Measurements from ENCODE around the gene URB2. TPM values are rescaled to one million over a fixed set of nuclear protein-coding genes. Genes with fewer than 3 reads are reported as not detected.
"Not testable (repeated sequence)": the region's sequence is repeated elsewhere in the genome, so short reads cannot be mapped to it uniquely, and the experiment has no call there.

URB2 gene
- total RNA-seq, 1 donor from 2014 or later, result 10.3 TPM

GRCh38 chr1:229619614-229620013 is 6.4 kb upstream of the URB2 start:
- Mint-ChIP-seq H3K9me3 (no peaks in the 10 kb centered on the region), H3K4me3 (no peak overlapping the region), H3K27me3 (ENCODE audit: insufficient read depth, low read depth) (no peaks in the 10 kb centered on the region), H3K36me3 (no peaks in the 10 kb centered on the region), H3K27ac (no peak overlapping the region), H3K4me1 (peaks cover 6% of the 10 kb centered on the region)
- Histone ChIP-seq H3K4me2 (no peak overlapping the region), H3K4me3 (no peak overlapping the region), H3K27ac (no peak overlapping the region), H3K9me3 (ENCODE audit: low read depth) (no peaks in the 10 kb centered on the region), H2AFZ (replicated peaks) (no peak overlapping the region), H3K4me1 (peaks cover 4% of the 10 kb centered on the region), H3K36me3 (no peaks in the 10 kb centered on the region), H4K20me1 (ENCODE audit: low read depth) (peaks cover 42% of the 10 kb centered on the region), H3K79me2 (ENCODE audit: low read depth) (peaks cover 96% of the 10 kb centered on the region), H3F3A (ENCODE audit: low read depth) (peaks cover under 1% of the 10 kb centered on the region), H3K27me3 (no peaks in the 10 kb centered on the region), H3K9ac (no peak overlapping the region)
- no peak for DNase-seq (ENCODE audit: low spot score)
- TF ChIP-seq EZH2 (IDR thresholded peaks at IDR 0.05) (no peak), EZH2phosphoT487 (IDR thresholded peaks at IDR 0.05) (no peak)
- TF ChIP-seq, protein P1, sequence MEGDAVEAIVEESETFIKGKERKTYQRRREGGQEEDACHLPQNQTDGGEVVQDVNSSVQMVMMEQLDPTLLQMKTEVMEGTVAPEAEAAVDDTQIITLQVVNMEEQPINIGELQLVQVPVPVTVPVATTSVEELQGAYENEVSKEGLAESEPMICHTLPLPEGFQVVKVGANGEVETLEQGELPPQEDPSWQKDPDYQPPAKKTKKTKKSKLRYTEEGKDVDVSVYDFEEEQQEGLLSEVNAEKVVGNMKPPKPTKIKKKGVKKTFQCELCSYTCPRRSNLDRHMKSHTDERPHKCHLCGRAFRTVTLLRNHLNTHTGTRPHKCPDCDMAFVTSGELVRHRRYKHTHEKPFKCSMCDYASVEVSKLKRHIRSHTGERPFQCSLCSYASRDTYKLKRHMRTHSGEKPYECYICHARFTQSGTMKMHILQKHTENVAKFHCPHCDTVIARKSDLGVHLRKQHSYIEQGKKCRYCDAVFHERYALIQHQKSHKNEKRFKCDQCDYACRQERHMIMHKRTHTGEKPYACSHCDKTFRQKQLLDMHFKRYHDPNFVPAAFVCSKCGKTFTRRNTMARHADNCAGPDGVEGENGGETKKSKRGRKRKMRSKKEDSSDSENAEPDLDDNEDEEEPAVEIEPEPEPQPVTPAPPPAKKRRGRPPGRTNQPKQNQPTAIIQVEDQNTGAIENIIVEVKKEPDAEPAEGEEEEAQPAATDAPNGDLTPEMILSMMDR (IDR thresholded peaks at IDR 0.05), result no peak

GRCh38 chr1:229620876-229621275 is 5.2 kb upstream of the URB2 start:
- Histone ChIP-seq H2AFZ (replicated peaks) (no peak overlapping the region), H3K36me3 (no peaks in the 10 kb centered on the region), H3K27ac (no peak overlapping the region), H3K4me1 (peaks cover 7% of the 10 kb centered on the region), H3K4me3 (no peak overlapping the region), H3K9me3 (ENCODE audit: low read depth) (no peaks in the 10 kb centered on the region), H3K79me2 (ENCODE audit: low read depth) (peaks cover 92% of the 10 kb centered on the region), H3K27me3 (no peaks in the 10 kb centered on the region), H4K20me1 (ENCODE audit: low read depth) (peaks cover 49% of the 10 kb centered on the region), H3K9ac (no peak overlapping the region), H3K4me2 (no peak overlapping the region), H3F3A (ENCODE audit: low read depth) (peaks cover 9% of the 10 kb centered on the region)
- no peaks in the 10 kb centered on the region for H3K36me3 Mint-ChIP-seq
- H3K27me3 Mint-ChIP-seq (ENCODE audit: insufficient read depth, low read depth), result peaks cover 2% of the 10 kb centered on the region
- no peaks in the 10 kb centered on the region for H3K9me3 Mint-ChIP-seq
- H3K4me1 Mint-ChIP-seq, result peaks cover 12% of the 10 kb centered on the region
- no peak overlapping the region for H3K4me3 Mint-ChIP-seq
- no peak overlapping the region for H3K27ac Mint-ChIP-seq
- DNase-seq (ENCODE audit: low spot score), result no peak
- TF ChIP-seq, protein P1 (IDR thresholded peaks at IDR 0.05), result no peak
- TF ChIP-seq EZH2phosphoT487 (IDR thresholded peaks at IDR 0.05) (no peak), EZH2 (IDR thresholded peaks at IDR 0.05) (no peak)

DNA sequence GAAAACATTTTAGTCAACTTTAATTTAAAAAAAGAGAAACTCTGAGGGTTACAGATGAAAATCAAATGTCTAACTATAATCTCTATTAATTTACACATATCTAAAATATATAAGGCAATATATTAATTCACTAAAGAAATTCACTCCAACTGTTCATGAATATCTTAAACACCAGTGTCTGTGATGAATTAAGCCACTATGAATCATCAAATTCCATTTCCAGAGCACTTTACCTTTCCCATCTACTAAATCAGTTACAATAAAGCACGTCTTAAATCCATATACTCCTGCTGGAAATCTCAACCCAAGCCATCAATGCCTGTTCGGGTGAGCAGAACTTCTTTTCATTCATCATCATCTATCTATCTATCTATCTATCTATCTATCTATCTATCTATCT is 4.4 kb upstream of the URB2 start:
- Mint-ChIP-seq H3K4me3 (no peak overlapping the region), H3K27ac (no peak overlapping the region), H3K27me3 (ENCODE audit: insufficient read depth, low read depth) (peaks cover 2% of the 10 kb centered on the region), H3K4me1 (peaks cover 15% of the 10 kb centered on the region), H3K36me3 (no peaks in the 10 kb centered on the region), H3K9me3 (no peaks in the 10 kb centered on the region)
- H3K4me2 ChIP-seq, result no peak overlapping the region
- TF ChIP-seq, protein P1 (IDR thresholded peaks at IDR 0.05), result no peak
- TF ChIP-seq EZH2phosphoT487 (IDR thresholded peaks at IDR 0.05), result no peak
- no peak for TF ChIP-seq EZH2 (IDR thresholded peaks at IDR 0.05)
- H4K20me1 ChIP-seq (ENCODE audit: low read depth), result peaks cover 50% of the 10 kb centered on the region
- H3K27me3 ChIP-seq, result no peaks in the 10 kb centered on the region
- H3K36me3 ChIP-seq, result no peaks in the 10 kb centered on the region
- no peak overlapping the region for H3K9ac ChIP-seq
- peaks cover 90% of the 10 kb centered on the region for H3K79me2 ChIP-seq (ENCODE audit: low read depth)
- no peak for DNase-seq (ENCODE audit: low spot score)
- H3K27ac ChIP-seq, result no peak overlapping the region
- peaks cover 13% of the 10 kb centered on the region for H3F3A ChIP-seq (ENCODE audit: low read depth)
- no peak overlapping the region for H3K4me3 ChIP-seq
- peaks cover 7% of the 10 kb centered on the region for H3K4me1 ChIP-seq
- H2AFZ ChIP-seq (replicated peaks), result no peak overlapping the region
- H3K9me3 ChIP-seq (ENCODE audit: low read depth), result no peaks in the 10 kb centered on the region

GRCh38 chr1:229622641-229623120 is 3.4 kb upstream of the URB2 start:
- H3K9ac ChIP-seq; H3K27ac Mint-ChIP-seq; H3K9me3 ChIP-seq (ENCODE audit: low read depth); H3K36me3 ChIP-seq; H3K27ac ChIP-seq; H3K36me3 Mint-ChIP-seq; H3K4me3 Mint-ChIP-seq; DNase-seq (ENCODE audit: low spot score); H3K4me2 ChIP-seq; H2AFZ ChIP-seq (replicated peaks); H3K27me3 ChIP-seq; H3K9me3 Mint-ChIP-seq; H3K4me3 ChIP-seq; H3K27me3 Mint-ChIP-seq (ENCODE audit: insufficient read depth, low read depth): not testable (repeated sequence)
- Histone ChIP-seq H3K79me2 (ENCODE audit: low read depth) (peaks cover 92% of the 10 kb centered on the region), H3K4me1 (peaks cover 16% of the 10 kb centered on the region), H4K20me1 (ENCODE audit: low read depth) (peaks cover 56% of the 10 kb centered on the region), H3F3A (ENCODE audit: low read depth) (peaks cover 13% of the 10 kb centered on the region)
- peaks cover 25% of the 10 kb centered on the region for H3K4me1 Mint-ChIP-seq

All from neural progenitor cell (in vitro differentiated cells).